ENCODE data around the gene FGD2.
"Not testable (repeated sequence)": the region's sequence is repeated elsewhere in the genome, so short reads cannot be mapped to it uniquely, and the experiment has no call there.

Gene FGD2

GRCh38 chr6:37041521-37041920 lies 36.1 kb downstream of the FGD2 start:
- no peak for DNase-seq

GRCh38 chr6:37042150-37042549 lies 36.7 kb downstream of the FGD2 start:
- no peak for DNase-seq

GRCh38 chr6:37043091-37043490 lies 37.6 kb downstream of the FGD2 start:
- not testable (repeated sequence) for DNase-seq

DNA sequence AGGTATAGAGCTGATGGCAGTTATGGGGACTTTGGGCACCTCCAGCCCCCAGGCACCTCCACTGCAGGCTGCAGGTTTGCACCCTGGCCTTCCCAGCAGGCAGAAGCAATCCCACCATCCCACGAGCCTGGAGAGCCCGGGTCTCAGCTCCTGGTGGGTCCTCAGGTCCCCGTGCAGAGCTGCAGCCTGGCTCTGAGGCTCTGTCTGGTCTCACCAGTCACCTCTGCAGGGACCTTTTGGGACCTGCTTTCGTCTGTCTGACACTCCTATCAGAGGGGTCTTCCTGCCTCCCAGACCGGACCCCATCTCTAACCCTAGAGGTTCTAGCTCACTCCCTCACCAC lies 41.9 kb downstream of the FGD2 start:
- DNase-seq, result no peak

DNA sequence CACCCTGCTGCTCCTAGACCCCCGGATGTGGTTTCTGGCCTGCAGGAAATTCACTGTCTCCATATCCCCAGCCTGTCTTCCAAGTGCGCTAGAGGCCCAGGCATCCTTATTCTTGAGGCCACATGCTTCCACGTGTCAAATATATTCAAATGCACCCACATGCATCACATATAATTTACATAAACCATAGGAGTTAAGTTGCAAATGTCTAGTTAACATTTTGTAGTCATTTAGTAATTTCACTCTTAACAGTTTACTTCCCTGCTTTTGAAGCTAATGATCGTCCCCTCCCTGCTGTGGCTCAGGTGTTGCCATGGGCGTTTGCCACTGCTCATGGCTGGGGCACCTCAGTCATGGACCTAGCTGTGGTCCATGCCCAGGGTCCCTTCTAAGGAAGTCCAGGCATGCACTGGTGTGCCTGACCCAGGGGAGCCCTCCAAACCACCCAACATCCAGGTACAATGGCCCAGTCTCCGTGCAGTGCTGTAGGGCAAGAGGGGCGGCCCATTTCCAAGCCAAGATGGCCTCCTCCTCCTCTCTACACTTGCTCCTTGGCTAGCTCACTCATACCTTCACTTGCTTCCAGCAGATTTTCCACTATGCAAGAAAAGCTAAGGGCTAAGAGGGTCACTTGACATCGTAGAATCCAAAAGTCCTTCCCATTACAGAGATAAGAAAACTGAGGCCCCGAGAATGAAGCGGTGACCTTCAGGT lies 42.4 kb downstream of the FGD2 start:
- DNase-seq, result no peak

- no peak for DNase-seq
These were observed 43.0 kb downstream of the FGD2 start for GRCh38 chr6:37048403-37048850.

GRCh38 chr6:37048851-37049757 lies 43.6 kb downstream of the FGD2 start:
- DNase-seq, result no peak

DNA sequence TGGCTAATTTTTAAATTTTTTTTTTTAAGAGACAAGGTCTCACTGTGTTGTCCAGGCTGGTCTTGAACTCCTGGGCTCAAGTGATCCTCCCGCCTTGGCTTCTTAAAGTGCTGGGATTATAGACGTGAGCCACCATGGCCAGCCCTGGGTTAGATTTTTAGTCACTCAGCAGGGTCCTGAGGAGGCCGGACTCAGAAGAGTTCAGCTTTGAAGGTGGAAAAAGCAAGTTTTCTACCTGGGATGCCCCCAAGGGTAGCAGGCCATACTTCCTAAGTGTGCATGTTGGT lies 44.2 kb downstream of the FGD2 start:
- DNase-seq, result no peak

DNA sequence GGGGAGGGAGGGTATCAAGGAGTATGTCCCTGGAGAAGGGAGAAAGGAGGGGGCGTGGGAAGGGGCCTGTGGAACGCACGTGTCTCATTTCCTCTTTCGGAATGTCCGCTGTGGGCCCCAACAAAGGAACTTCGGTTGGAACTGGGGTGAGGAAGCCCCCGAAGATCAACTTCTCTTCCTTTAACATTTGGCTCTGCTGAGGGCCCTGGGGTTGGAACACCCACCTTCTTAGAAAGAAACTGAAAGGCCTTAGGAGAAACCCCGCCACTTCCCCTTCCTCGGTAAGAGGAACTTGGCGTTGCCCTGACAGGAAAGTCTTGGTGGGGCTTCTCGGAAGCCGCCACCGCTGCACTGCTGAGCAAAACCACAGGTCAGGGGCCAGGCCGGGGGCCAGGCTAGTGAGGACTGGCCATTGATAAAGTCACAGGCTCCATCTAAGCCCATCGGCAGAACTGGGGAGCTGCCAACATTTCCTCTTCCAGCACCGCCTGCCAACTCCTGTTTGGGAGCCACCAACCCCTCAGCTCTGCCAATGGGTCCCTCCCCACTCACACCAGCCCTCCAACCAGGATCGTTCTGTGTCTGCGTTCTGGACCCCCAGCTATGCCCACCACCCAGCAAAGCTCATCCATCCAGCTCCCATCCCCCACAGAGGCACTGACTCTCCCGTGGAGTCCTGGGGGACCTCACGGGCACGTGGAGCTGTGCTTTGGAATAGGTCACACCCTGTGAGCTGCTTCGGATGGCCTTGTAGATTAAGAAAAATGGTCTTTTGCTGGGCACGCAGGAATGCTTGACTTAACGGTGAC lies 44.8 kb downstream of the FGD2 start:
- peak; percentile 100 for DNase-seq

DNA sequence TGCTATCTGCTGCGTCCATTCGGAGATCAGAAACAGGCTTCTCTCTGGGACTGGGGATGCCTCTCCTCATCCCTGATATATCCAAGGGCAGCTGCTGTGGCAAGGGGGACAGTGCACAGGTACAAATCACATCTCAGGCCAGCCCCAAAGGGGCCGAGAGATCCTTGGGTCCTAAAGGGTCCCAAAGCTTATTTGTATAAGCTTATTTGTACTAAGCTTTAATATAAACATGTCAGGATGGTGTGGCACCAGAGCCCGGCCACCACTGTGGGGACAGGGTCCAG lies 45.3 kb downstream of the FGD2 start:
- no peak for DNase-seq

DNA sequence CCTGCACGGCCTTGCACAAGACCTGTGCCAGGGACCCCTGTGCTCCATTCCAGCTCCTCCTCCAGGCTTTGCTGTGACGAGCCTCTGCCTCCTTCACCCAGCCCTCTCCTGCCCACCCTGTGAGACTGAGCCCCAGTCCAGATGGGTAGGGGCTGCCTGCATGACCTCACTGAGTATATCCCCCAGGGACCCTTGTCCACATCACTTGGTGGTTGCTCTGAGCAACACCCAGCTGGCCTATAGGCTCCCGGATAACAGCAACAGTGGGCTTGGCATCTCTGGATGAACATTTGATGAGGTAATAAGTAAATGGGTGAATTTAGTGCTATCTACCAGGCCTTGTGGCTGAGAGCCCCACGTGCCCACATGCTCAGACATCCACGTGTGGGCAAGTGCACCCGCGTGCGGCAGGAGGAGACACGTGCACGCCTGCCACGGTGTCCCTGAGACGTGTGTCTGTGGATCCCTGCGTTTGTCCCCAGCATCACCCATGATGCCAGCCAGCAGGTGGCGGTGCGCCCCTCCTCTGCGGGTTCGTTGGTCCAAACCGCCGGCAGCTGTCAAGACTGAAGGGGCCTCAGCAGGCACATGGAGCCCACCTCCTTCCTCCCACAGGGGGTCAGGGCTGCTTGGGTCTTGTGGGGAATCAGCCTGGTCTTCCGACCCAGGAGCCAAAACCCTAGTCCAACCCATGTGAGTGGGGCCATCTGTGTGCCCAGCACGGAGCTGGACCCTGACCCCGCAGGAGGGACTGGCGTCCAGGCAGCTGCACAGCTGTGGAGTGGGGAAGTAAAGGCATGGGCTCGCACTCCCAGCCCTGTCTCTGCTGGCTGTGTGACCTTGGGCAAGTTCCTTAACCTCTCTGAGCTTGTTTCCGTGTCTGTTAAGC lies 45.9 kb downstream of the FGD2 start:
- peak; percentile 83 to 85 for DNase-seq

- no peak for DNase-seq
These were observed 46.7 kb downstream of the FGD2 start for GRCh38 chr6:37052027-37052628.

- no peak for DNase-seq
These were observed 48.2 kb downstream of the FGD2 start for GRCh38 chr6:37053683-37054082.

- no peak for DNase-seq
These were observed 48.7 kb downstream of the FGD2 start for GRCh38 chr6:37054171-37054570.

- no peak for DNase-seq
These were observed 49.1 kb downstream of the FGD2 start for GRCh38 chr6:37054580-37054979.

GRCh38 chr6:37056112-37056403 lies 50.6 kb downstream of the FGD2 start:
- DNase-seq, result no peak

GRCh38 chr6:37056439-37057127 lies 51.1 kb downstream of the FGD2 start:
- no peak for DNase-seq

DNA sequence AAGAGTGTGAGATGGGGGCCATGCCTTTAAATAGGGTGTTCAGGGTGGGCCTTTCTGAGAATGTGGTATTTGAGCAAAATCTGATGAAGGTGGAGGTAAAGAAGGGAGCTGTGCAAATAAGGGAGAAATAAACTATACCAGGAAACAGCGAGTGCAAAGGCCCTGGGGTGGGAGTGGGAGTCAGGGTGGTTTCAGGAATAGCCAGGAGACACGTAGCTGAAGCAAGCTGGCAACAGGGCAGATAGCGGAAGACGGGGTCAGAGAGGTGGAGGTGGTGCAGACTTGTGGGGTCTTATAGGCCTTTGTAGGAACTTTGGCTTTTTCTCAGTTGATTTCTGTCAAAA lies 51.6 kb downstream of the FGD2 start:
- no peak for DNase-seq

DNA sequence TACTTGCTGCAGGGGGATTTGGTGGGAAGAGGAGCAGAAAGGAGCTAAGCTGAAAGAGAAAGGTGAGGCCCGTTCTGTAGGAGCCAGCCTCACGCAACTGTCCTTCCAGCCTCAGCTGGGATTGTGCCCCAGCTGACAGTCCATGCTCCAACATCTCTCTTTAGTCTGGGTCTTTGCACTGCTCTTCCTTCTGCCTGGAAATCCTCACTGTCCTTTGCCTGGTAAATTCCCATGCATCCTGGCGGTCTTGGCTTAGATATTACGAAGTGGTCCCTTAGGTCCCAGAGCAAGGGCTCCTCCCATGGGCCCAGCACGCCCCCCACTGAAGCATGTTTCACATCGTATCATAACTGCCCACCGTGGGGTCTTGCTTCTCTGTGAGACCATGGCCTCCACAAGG lies 52.2 kb downstream of the FGD2 start:
- no peak for DNase-seq

DNA sequence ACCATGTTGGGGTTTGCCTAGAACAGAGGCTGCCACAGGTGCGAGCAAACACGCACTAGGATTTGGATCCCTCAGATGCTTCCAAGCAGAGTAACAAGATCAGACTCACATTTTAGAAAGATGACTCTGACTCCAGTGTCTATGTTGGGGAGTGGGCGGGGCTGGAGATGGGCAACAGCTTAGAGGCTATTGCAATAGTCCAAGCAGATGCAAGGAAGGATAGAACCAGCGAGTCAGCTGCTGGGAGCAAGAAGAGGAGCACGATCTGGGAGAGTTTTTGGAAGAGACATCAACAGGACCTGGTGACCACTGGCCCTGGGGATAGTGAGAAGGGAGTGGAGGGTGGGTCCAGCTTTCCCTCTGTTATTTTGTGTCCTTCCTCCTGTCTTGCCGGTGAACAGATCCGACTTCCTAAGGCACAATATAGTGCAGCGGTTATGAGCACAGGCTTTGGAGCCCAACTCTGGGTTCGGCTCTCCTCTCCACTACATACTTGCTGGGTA lies 52.7 kb downstream of the FGD2 start:
- peak in 1 of 2 experiments; percentile 12 for DNase-seq

- DNase-seq, result not testable (repeated sequence)
These were observed 53.5 kb downstream of the FGD2 start for GRCh38 chr6:37058984-37059343.
